Measurements from ENCODE around the gene GCKR. TPM values are rescaled to one million over a fixed set of nuclear protein-coding genes. Genes with fewer than 3 reads are reported as not detected.
A peak's percentile ranks its signal among the peaks of the same experiment; 100 is the strongest.

GCKR gene
- total RNA-seq, 5 donors from 2014 or later (not counting 1 experiment from before 2014, with no cell fraction given): 0.23 to 0.28 TPM; not detected in 3

DNA sequence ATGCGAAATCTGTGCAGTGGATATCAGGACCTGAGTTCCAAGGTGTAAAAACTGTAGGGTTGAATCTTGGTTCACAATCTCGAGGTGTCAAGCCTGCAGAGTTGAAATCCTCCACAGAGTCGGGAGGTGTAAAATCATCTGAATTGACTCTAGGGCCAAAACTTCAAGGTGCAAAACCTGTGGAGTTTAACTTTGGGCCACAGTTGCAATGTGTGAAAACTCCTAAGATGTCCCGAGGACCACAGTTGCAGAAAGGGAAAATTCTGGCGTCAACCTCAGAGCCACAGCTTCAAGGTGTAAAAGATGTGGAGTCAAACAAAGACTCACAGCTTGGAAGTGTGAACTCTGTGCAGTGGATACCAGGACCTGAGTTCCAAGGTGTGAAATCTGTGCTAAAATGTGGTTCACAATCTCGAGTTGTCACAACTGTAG, 76.4 kb downstream of the GCKR start:
- Mint-ChIP-seq H3K9me3 (peaks cover 0 to 25% (median 13%) of the 10 kb centered on the region in 3 donors), H3K36me3 (no peaks in the 10 kb centered on the region), H3K27ac (no peak overlapping the region), H3K27me3 (peaks cover 0 to 7% of the 10 kb centered on the region in 2 donors), H3K4me3 (no peak overlapping the region), H3K4me1 (no peaks in the 10 kb centered on the region)
- ChIA-PET CTCF (no interaction called here), POLR2A (no interaction called here)
- H3K4me3 ChIP-seq (ENCODE audit: control insufficient read depth in 1 of 2, extremely low read depth in 1 of 2, low read length in 1 of 2): no peak overlapping the region
- H3K27me3 ChIP-seq (replicated peaks in 1 of 2; ENCODE audit: control insufficient read depth in 2 of 2, extremely low read depth in 1 of 2, insufficient read depth in 2 of 2, low read length in 1 of 2): no peaks in the 10 kb centered on the region
- H3K27ac ChIP-seq (ENCODE audit: low read length): no peak overlapping the region
- no peaks in the 10 kb centered on the region for H3K36me3 ChIP-seq (ENCODE audit: control insufficient read depth in 2 of 2, extremely low read depth in 1 of 2, insufficient read depth in 1 of 2, low read length in 1 of 2)
- peaks cover 0 to 10% of the 10 kb centered on the region in 2 experiments for H3K4me1 ChIP-seq (ENCODE audit: control insufficient read depth in 1 of 2, extremely low read depth in 1 of 2, insufficient read depth in 2 of 2, low read length in 2 of 2)
- H3K9me3 ChIP-seq: no peaks in the 10 kb centered on the region
- peak in 1 of 4 experiments; percentile 48 for ATAC-seq (replicated peaks in 1 of 4)
- peak in 7 of 35 experiments; percentile 7 to 52 (median 18) for DNase-seq
- WGBS (ENCODE audit: insufficient coverage): 61% methylated on average over 5 of the region's 6 CpGs

Other genes starting within 250 kb of the GCKR start
- gene SLC30A3, start 233.8 kb upstream of the GCKR start, total RNA-seq: under 1 TPM in 2 of 5 donors, not detected in 3; 0.06 to 0.26 TPM
- not detected for gene DNAJC5G, start 221.4 kb upstream of the GCKR start, total RNA-seq
- gene TRIM54, start 214.4 kb upstream of the GCKR start, total RNA-seq: not detected
- 1 to 10 TPM; 1.8 to 7.8 (median 4.2) TPM for gene UCN, start 188.4 kb upstream of the GCKR start, total RNA-seq
- gene MPV17, start 173.7 kb upstream of the GCKR start, total RNA-seq: 10 to 100 TPM; 64.5 to 99.1 (median 93.6) TPM
- 10 to 100 TPM; 69.8 to 89.9 (median 82.1) TPM for gene GTF3C2, start 140.1 kb upstream of the GCKR start, total RNA-seq
- gene EIF2B4, start 126.5 kb upstream of the GCKR start, total RNA-seq: 10 to 100 TPM; 35.6 to 50.3 (median 40.5) TPM
- gene SNX17, start 126.2 kb upstream of the GCKR start, total RNA-seq: 100 to 1,000 TPM in 3 of 5 donors, 10 to 100 TPM in 2; 77.9 to 130 (median 121) TPM
- gene ZNF513, start 116.1 kb upstream of the GCKR start, total RNA-seq: 10 to 100 TPM; 20.6 to 27.0 (median 21.9) TPM
- gene PPM1G, start 87.2 kb upstream of the GCKR start, total RNA-seq: 10 to 100 TPM; 40.9 to 65.9 (median 62.4) TPM
- gene NRBP1, start 68.2 kb upstream of the GCKR start, total RNA-seq: 100 to 1,000 TPM in 4 of 5 donors, 10 to 100 TPM in 1; 99.1 to 187 (median 109) TPM
- 10 to 100 TPM; 12.3 to 21.1 (median 19.7) TPM for gene KRTCAP3, start 54.5 kb upstream of the GCKR start, total RNA-seq
- 10 to 100 TPM; 14.6 to 25.3 (median 17.3) TPM for gene IFT172, start 7.1 kb upstream of the GCKR start, total RNA-seq
- gene FNDC4, start 1.6 kb upstream of the GCKR start, total RNA-seq: under 1 TPM; 0.13 to 0.98 (median 0.50) TPM
- gene ZNF512, start 86.2 kb downstream of the GCKR start, total RNA-seq: 10 to 100 TPM; 38.9 to 52.1 (median 49.7) TPM
- 1 to 10 TPM in 3 of 5 donors, under 1 TPM in 2; 0.49 to 1.4 (median 1.2) TPM for gene CCDC121, start 132.2 kb downstream of the GCKR start, total RNA-seq
- gene GPN1, start 132.2 kb downstream of the GCKR start, total RNA-seq: 10 to 100 TPM; 27.0 to 32.1 (median 28.9) TPM
- gene SUPT7L, start 166.8 kb downstream of the GCKR start, total RNA-seq: 10 to 100 TPM; 39.2 to 53.2 (median 39.3) TPM
- 10 to 100 TPM; 21.1 to 24.2 (median 21.8) TPM for gene SLC4A1AP, start 167.1 kb downstream of the GCKR start, total RNA-seq